Rectal smooth muscle tissue (tissue), 1 donor: ENCODE measurements around the gene MAFG.
"Not testable (repeated sequence)": the region's sequence is repeated elsewhere in the genome, so short reads cannot be mapped to it uniquely, and the experiment has no call there.

Source experiments
- H3K27ac ChIP-seq: one replicate; pipeline ENCODE4 v1.7.0; 2013; ENCODE audit warnings: low read depth, low read length, inconsistent platforms
- H3K27me3 ChIP-seq: one replicate; pipeline ENCODE4 v1.7.0; 2013; ENCODE audit warnings: low read length; ENCODE audit not compliant: control insufficient read depth, insufficient read depth
- H3K36me3 ChIP-seq: one replicate; pipeline ENCODE4 v1.7.0; 2013; ENCODE audit warnings: low read length; ENCODE audit not compliant: control insufficient read depth, insufficient read depth
- H3K4me1 ChIP-seq: one replicate; pipeline ENCODE4 v1.7.0; 2013; ENCODE audit warnings: low read length; ENCODE audit not compliant: control insufficient read depth, insufficient read depth
- H3K4me3 ChIP-seq: one replicate; pipeline ENCODE4 v1.7.0; 2013; ENCODE audit warnings: low read length
- H3K9ac ChIP-seq: one replicate; pipeline ENCODE4 v1.7.0; 2013; ENCODE audit warnings: low read length

Gene MAFG

GRCh38 chr17:81921996-81922565, 5.5 kb downstream of the MAFG start:
- Histone ChIP-seq H3K4me3 (no peak overlapping the region), H3K4me1 (peaks cover 22% of the 10 kb centered on the region), H3K36me3 (peaks cover 23% of the 10 kb centered on the region), H3K9ac (no peak overlapping the region), H3K27me3 (no peaks in the 10 kb centered on the region), H3K27ac (no peak overlapping the region)

- Histone ChIP-seq H3K4me3 (no peak overlapping the region), H3K27me3 (no peaks in the 10 kb centered on the region), H3K4me1 (peaks cover 26% of the 10 kb centered on the region), H3K27ac (no peak overlapping the region), H3K36me3 (peaks cover 23% of the 10 kb centered on the region), H3K9ac (no peak overlapping the region)
Measured at GRCh38 chr17:81921537-81921862, 6.0 kb downstream of the MAFG start.

GRCh38 chr17:81920612-81921536, 6.7 kb downstream of the MAFG start:
- H3K27ac ChIP-seq: no peak overlapping the region
- no peak overlapping the region for H3K9ac ChIP-seq

GRCh38 chr17:81918832-81919545, 8.5 kb downstream of the MAFG start:
- no peak overlapping the region for H3K9ac ChIP-seq
- H3K27ac ChIP-seq: no peak overlapping the region
- no peak overlapping the region for H3K4me3 ChIP-seq
- H3K27me3 ChIP-seq: no peaks in the 10 kb centered on the region
- H3K4me1 ChIP-seq: peaks cover 15% of the 10 kb centered on the region
- peaks cover 40% of the 10 kb centered on the region for H3K36me3 ChIP-seq

More at GRCh38 chr17:81920612-81921536, 6.7 kb downstream of the MAFG start:
- Histone ChIP-seq H3K4me1 (peaks cover 22% of the 10 kb centered on the region), H3K27me3 (no peaks in the 10 kb centered on the region), H3K36me3 (peaks cover 23% of the 10 kb centered on the region), H3K4me3 (no peak overlapping the region)

GRCh38 chr17:81918333-81918669, 9.2 kb downstream of the MAFG start:
- Histone ChIP-seq H3K4me3 (peak overlapping the region; percentile 45), H3K36me3 (peaks cover 47% of the 10 kb centered on the region), H3K27ac (peak overlapping the region; percentile 20), H3K4me1 (peaks cover 10% of the 10 kb centered on the region)
- not testable (repeated sequence) for H3K9ac ChIP-seq, H3K27me3 ChIP-seq

GRCh38 chr17:81917565-81918332, 9.8 kb downstream of the MAFG start, which contains the start of gene SIRT7:
Gene SIRT7 (minus strand): TSS chr17:81918176. CDS start chr17:81918131, 45 bp downstream.
- Histone ChIP-seq H3K4me1 (peaks cover 8% of the 10 kb centered on the region), H3K4me3 (peak within 1 kb of the TSS; percentile 70), H3K27me3 (no peaks in the 10 kb centered on the region), H3K9ac (peak within 1 kb of the TSS; percentile 66), H3K36me3 (peaks cover 48% of the 10 kb centered on the region), H3K27ac (peak within 1 kb of the TSS; percentile 37)

- Histone ChIP-seq H3K36me3 (peaks cover 40% of the 10 kb centered on the region), H3K4me1 (peaks cover 6% of the 10 kb centered on the region), H3K27ac (no peak overlapping the region), H3K9ac (no peak overlapping the region), H3K4me3 (peak overlapping the region; percentile 70), H3K27me3 (no peaks in the 10 kb centered on the region)
Measured at GRCh38 chr17:81916234-81917001, 11.1 kb downstream of the MAFG start.

GRCh38 chr17:81915331-81915730, 12.2 kb downstream of the MAFG start:
- no peaks in the 10 kb centered on the region for H3K27me3 ChIP-seq
- peaks cover 10% of the 10 kb centered on the region for H3K4me1 ChIP-seq
- H3K36me3 ChIP-seq: peaks cover 33% of the 10 kb centered on the region

GRCh38 chr17:81914103-81914850, 13.3 kb downstream of the MAFG start:
- Histone ChIP-seq H3K36me3 (peaks cover 28% of the 10 kb centered on the region), H3K4me3 (no peak overlapping the region), H3K9ac (no peak overlapping the region), H3K27me3 (no peaks in the 10 kb centered on the region), H3K4me1 (peaks cover 11% of the 10 kb centered on the region), H3K27ac (no peak overlapping the region)

More at GRCh38 chr17:81915331-81915730, 12.2 kb downstream of the MAFG start:
- Histone ChIP-seq H3K9ac (no peak overlapping the region), H3K4me3 (no peak overlapping the region), H3K27ac (no peak overlapping the region)

- H3K27me3 ChIP-seq: no peaks in the 10 kb centered on the region
- H3K27ac ChIP-seq: no peak overlapping the region
- H3K4me3 ChIP-seq: no peak overlapping the region
- H3K4me1 ChIP-seq: peaks cover 11% of the 10 kb centered on the region
- no peak overlapping the region for H3K9ac ChIP-seq
- peaks cover 28% of the 10 kb centered on the region for H3K36me3 ChIP-seq
Measured at GRCh38 chr17:81913394-81914102, 14.0 kb downstream of the MAFG start.
